ENCODE measurements around the gene ERG28.

The ERG28 gene

DNA sequence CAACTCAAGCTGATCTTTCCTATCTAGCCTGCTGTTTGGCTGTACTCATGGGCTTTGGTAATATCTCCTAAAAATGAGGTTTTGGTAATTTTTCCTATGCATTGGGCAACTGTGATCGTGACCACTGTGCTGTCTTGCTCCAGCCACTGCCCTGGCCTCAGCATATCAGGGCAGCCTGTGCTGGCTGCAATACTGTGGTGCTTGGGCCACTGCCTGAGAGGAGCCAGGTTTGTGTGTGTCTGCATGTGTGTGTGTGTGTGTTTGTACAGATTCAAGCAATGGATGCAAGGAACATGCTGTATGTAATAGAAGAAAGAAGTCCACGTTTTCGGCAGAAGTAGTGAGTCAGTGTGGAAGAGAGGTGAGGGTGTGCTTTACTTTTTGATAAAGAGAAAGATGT, 13.0 kb downstream of the ERG28 start:
- no peak overlapping the region for H2AFZ ChIP-seq (ENCODE audit: low read depth, low read length, severe bottlenecking)
- no peaks in the 10 kb centered on the region for H3K9me2 ChIP-seq (replicated peaks; ENCODE audit: insufficient read depth, low read length)
- H3K36me3 ChIP-seq (ENCODE audit: low read length), result peaks cover 5% of the 10 kb centered on the region; the same call in 1 of the 2 replicates
- no peak overlapping the region for H3K4me3 ChIP-seq (ENCODE audit: insufficient read depth, low read length, poor library complexity, severe bottlenecking)
- no peaks in the 10 kb centered on the region for H3F3A ChIP-seq (ENCODE audit: insufficient read depth)
- TF ChIP-seq, protein P1, sequence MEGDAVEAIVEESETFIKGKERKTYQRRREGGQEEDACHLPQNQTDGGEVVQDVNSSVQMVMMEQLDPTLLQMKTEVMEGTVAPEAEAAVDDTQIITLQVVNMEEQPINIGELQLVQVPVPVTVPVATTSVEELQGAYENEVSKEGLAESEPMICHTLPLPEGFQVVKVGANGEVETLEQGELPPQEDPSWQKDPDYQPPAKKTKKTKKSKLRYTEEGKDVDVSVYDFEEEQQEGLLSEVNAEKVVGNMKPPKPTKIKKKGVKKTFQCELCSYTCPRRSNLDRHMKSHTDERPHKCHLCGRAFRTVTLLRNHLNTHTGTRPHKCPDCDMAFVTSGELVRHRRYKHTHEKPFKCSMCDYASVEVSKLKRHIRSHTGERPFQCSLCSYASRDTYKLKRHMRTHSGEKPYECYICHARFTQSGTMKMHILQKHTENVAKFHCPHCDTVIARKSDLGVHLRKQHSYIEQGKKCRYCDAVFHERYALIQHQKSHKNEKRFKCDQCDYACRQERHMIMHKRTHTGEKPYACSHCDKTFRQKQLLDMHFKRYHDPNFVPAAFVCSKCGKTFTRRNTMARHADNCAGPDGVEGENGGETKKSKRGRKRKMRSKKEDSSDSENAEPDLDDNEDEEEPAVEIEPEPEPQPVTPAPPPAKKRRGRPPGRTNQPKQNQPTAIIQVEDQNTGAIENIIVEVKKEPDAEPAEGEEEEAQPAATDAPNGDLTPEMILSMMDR (IDR thresholded peaks at IDR 0.05; ENCODE audit: insufficient read depth, low read length, poor library complexity, severe bottlenecking), result no peak
- TF ChIP-seq EZH2phosphoT487 (conservative IDR thresholded peaks at IDR 0.05; ENCODE audit: low read length), result no peak
- H3K9me3 ChIP-seq (ENCODE audit: insufficient read depth, low read length), result no peaks in the 10 kb centered on the region
- no peaks in the 10 kb centered on the region for H4K20me1 ChIP-seq (ENCODE audit: low read depth, low read length)
- no peak overlapping the region for H3K27ac ChIP-seq (ENCODE audit: low read depth, low read length)
- no peak overlapping the region for H3K4me2 ChIP-seq (ENCODE audit: low read depth, low read length, poor library complexity, severe bottlenecking)
- H3K79me2 ChIP-seq (ENCODE audit: insufficient read depth, low read length), result no peaks in the 10 kb centered on the region
- no peak overlapping the region for H3K9ac ChIP-seq (ENCODE audit: low read length)
- no peaks in the 10 kb centered on the region for H3K27me3 ChIP-seq (ENCODE audit: low read length)

DNA sequence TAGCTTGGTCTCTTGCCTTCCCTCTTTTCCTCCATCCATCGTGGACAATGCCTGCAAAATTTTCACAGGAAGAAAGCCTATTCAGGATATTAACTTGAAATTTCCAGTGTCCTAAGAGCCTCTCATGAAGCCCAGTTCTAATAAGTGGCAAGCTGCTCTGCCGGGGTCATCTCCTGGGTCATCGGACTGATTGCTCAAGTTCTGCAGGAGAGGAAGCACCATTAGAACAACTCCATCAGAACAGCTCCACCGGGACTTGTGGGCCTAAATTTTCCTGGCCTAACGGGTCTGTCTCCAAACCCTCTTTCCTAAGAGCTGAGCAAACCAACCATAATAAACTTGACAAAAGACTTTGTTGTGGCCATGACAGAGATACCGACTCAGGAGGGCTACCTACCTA, 13.9 kb downstream of the ERG28 start:
- Histone ChIP-seq H3K79me2 (ENCODE audit: insufficient read depth, low read length) (no peaks in the 10 kb centered on the region), H3K4me3 (ENCODE audit: insufficient read depth, low read length, poor library complexity, severe bottlenecking) (no peak overlapping the region), H4K20me1 (ENCODE audit: low read depth, low read length) (no peaks in the 10 kb centered on the region), H2AFZ (ENCODE audit: low read depth, low read length, severe bottlenecking) (no peak overlapping the region), H3K4me2 (ENCODE audit: low read depth, low read length, poor library complexity, severe bottlenecking) (no peak overlapping the region), H3K27me3 (ENCODE audit: low read length) (no peaks in the 10 kb centered on the region), H3F3A (ENCODE audit: insufficient read depth) (no peaks in the 10 kb centered on the region), H3K9me3 (ENCODE audit: insufficient read depth, low read length) (no peaks in the 10 kb centered on the region), H3K9me2 (replicated peaks; ENCODE audit: insufficient read depth, low read length) (no peaks in the 10 kb centered on the region), H3K36me3 (ENCODE audit: low read length) (peaks cover under 1% of the 10 kb centered on the region; the same call in 1 of the 2 replicates), H3K9ac (ENCODE audit: low read length) (no peak overlapping the region), H3K27ac (ENCODE audit: low read depth, low read length) (no peak overlapping the region)
- no peak for TF ChIP-seq EZH2phosphoT487 (conservative IDR thresholded peaks at IDR 0.05; ENCODE audit: low read length)
- TF ChIP-seq, protein P1 (IDR thresholded peaks at IDR 0.05; ENCODE audit: insufficient read depth, low read length, poor library complexity, severe bottlenecking), result no peak

DNA sequence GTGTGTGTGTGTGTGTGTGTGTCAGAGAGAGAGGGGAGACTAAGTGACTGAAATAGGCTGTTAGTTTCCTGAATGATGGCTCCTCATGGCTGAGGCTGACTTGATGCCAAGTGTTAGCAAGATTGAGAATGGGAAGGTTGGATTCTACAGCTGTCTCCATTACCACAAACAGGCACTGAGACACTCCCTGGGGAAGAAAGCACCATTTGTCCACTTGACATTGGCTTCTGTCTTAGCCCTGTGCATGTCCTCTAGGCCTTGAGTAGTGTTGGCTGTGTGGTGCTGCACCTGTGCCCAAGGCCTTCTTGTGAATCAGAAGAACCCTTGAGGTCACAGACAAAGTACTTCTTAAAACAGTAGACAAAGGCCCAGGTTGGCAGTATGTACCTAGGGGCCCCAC, 15.6 kb downstream of the ERG28 start:
- no peaks in the 10 kb centered on the region for H3K27me3 ChIP-seq (ENCODE audit: low read length)
- H3K9ac ChIP-seq (ENCODE audit: low read length), result no peak overlapping the region
- no peaks in the 10 kb centered on the region for H3K9me3 ChIP-seq (ENCODE audit: insufficient read depth, low read length)
- no peaks in the 10 kb centered on the region; the same call in 1 of the 2 replicates for H3K36me3 ChIP-seq (ENCODE audit: low read length)
- no peaks in the 10 kb centered on the region for H3F3A ChIP-seq (ENCODE audit: insufficient read depth)
- no peak overlapping the region for H3K4me3 ChIP-seq (ENCODE audit: insufficient read depth, low read length, poor library complexity, severe bottlenecking)
- H4K20me1 ChIP-seq (ENCODE audit: low read depth, low read length), result no peaks in the 10 kb centered on the region
- no peak overlapping the region for H3K4me2 ChIP-seq (ENCODE audit: low read depth, low read length, poor library complexity, severe bottlenecking)
- H3K79me2 ChIP-seq (ENCODE audit: insufficient read depth, low read length), result no peaks in the 10 kb centered on the region
- TF ChIP-seq EZH2phosphoT487 (conservative IDR thresholded peaks at IDR 0.05; ENCODE audit: low read length), result no peak
- TF ChIP-seq, protein P1 (IDR thresholded peaks at IDR 0.05; ENCODE audit: insufficient read depth, low read length, poor library complexity, severe bottlenecking), result no peak
- H3K27ac ChIP-seq (ENCODE audit: low read depth, low read length), result no peak overlapping the region
- no peaks in the 10 kb centered on the region for H3K9me2 ChIP-seq (replicated peaks; ENCODE audit: insufficient read depth, low read length)
- no peak overlapping the region for H2AFZ ChIP-seq (ENCODE audit: low read depth, low read length, severe bottlenecking)
